GM23338 (cell line): ENCODE results near the gene SPATC1L. TPM values are rescaled to one million over a fixed set of nuclear protein-coding genes. Genes with fewer than 3 reads are reported as not detected.

Experiments used
- ATAC-seq: fragments of 200-7000 bp; cut with Tn5 transposase; 3 replicates; pipeline ENCODE4 v1.9.1; 2020
- DNase-seq: peaks from one replicate; pipeline ENCODE4 v3.0.0-alpha.2; 2015; ENCODE audit warnings: low spot score
- H2AFZ ChIP-seq: fragments of 200-600 bp; sonication (generic); 2 replicates; pipeline ENCODE4 v1.8.0; 2016; ENCODE audit warnings: antibody characterized with exemption, mild to moderate bottlenecking, moderate library complexity
- H3F3A ChIP-seq: fragments of 200-600 bp; sonication (generic); replicated peaks from 2 replicates; pipeline ENCODE4 v1.8.0; 2017; ENCODE audit warnings: antibody characterized with exemption, mixed run types, low read depth
- H3K27ac ChIP-seq: fragments of 200-600 bp; sonication (generic); 2 replicates; pipeline ENCODE4 v1.6.1; 2016; ENCODE audit warnings: low read depth
- H3K27me3 ChIP-seq: fragments of 200-600 bp; sonication (generic); 2 replicates; pipeline ENCODE4 v1.8.0; 2016; ENCODE audit warnings: mild to moderate bottlenecking, mixed run types, moderate library complexity; ENCODE audit not compliant: insufficient read depth
- H3K36me3 ChIP-seq: fragments of 200-600 bp; sonication (generic); 2 replicates; pipeline ENCODE4 v1.8.0; 2016; ENCODE audit warnings: mild to moderate bottlenecking; ENCODE audit not compliant: insufficient read depth
- H3K4me1 ChIP-seq: fragments of 200-600 bp; sonication (generic); 2 replicates; pipeline ENCODE4 v1.8.0; 2016; ENCODE audit warnings: mild to moderate bottlenecking, moderate library complexity; ENCODE audit not compliant: insufficient read depth
- H3K4me2 ChIP-seq: fragments of 200-600 bp; sonication (generic); 2 replicates; pipeline ENCODE4 v1.7.1; 2017; ENCODE audit warnings: mixed run types
- H3K4me3 ChIP-seq: fragments of 200-600 bp; sonication (generic); 2 replicates; pipeline ENCODE4 v1.6.1; 2016; ENCODE audit warnings: mixed run types
- H3K79me2 ChIP-seq: fragments of 200-600 bp; sonication (generic); replicated peaks from 2 replicates; pipeline ENCODE4 v1.8.0; 2017; ENCODE audit warnings: mild to moderate bottlenecking; ENCODE audit not compliant: insufficient read depth
- H3K9me2 ChIP-seq: fragments of 200-600 bp; sonication (generic); 2 replicates; pipeline ENCODE4 v1.8.0; 2017; ENCODE audit not compliant: insufficient read depth
- H4K20me1 ChIP-seq: fragments of 200-600 bp; sonication (generic); replicated peaks from 2 replicates; pipeline ENCODE4 v1.8.0; 2017; ENCODE audit warnings: mild to moderate bottlenecking; ENCODE audit not compliant: insufficient read depth
- H3K27ac Mint-ChIP-seq: 2 replicates; pipeline ENCODE4 v1.8.0; 2020; ENCODE audit warnings: inconsistent platforms, mild to moderate bottlenecking, moderate library complexity, mixed read lengths
- H3K27me3 Mint-ChIP-seq: 3 replicates; pipeline ENCODE4 v1.8.0; 2022; ENCODE audit warnings: low read depth, mild to moderate bottlenecking, moderate library complexity, mixed read lengths, inconsistent platforms; ENCODE audit not compliant: insufficient read depth, poor library complexity
- H3K36me3 Mint-ChIP-seq: 3 replicates; pipeline ENCODE4 v1.8.0; 2021; ENCODE audit warnings: low read depth, mild to moderate bottlenecking, inconsistent platforms, moderate library complexity, mixed read lengths
- H3K4me1 Mint-ChIP-seq: 3 replicates; pipeline ENCODE4 v1.8.0; 2020; ENCODE audit warnings: mild to moderate bottlenecking, inconsistent platforms, mixed read lengths
- H3K4me3 Mint-ChIP-seq: 3 replicates; pipeline ENCODE4 v1.8.0; 2021; ENCODE audit warnings: moderate library complexity, mild to moderate bottlenecking, inconsistent platforms, mixed read lengths
- H3K9me3 Mint-ChIP-seq: 3 replicates; pipeline ENCODE4 v1.8.0; 2020; ENCODE audit warnings: moderate library complexity, mild to moderate bottlenecking, inconsistent platforms, mixed read lengths
- CREB1 ChIP-seq: fragments of 250-450 bp; sonication (Bioruptor Pico); IDR thresholded peaks from 2 replicates; pipeline ENCODE4 v1.5.0; 2020; ENCODE audit warnings: low read depth, mild to moderate bottlenecking, moderate library complexity
- EZH2 ChIP-seq: fragments of 200-600 bp; sonication (generic); IDR thresholded peaks from one replicate; pipeline ENCODE4 v1.8.0; 2017; ENCODE audit warnings: antibody characterized with exemption, mild to moderate bottlenecking, low read depth; ENCODE audit not compliant: unreplicated experiment
- EZH2phosphoT487 ChIP-seq: fragments of 200-600 bp; sonication (generic); IDR thresholded peaks from one replicate; pipeline ENCODE4 v1.8.1; 2018; ENCODE audit warnings: antibody characterized with exemption; ENCODE audit not compliant: unreplicated experiment
- JUNB ChIP-seq: IDR thresholded peaks from one replicate; pipeline ENCODE4 v1.6.1; 2016; ENCODE audit warnings: antibody characterized with exemption; ENCODE audit not compliant: unreplicated experiment
- NANOG ChIP-seq: IDR thresholded peaks from 2 replicates; pipeline ENCODE4 v1.6.1; 2016; ENCODE audit warnings: antibody characterized with exemption, borderline replicate concordance
- POLR2AphosphoS5 ChIP-seq: IDR thresholded peaks from 2 replicates; pipeline ENCODE4 v1.6.1; 2016; ENCODE audit warnings: antibody characterized with exemption, low read depth
- STAT1 ChIP-seq: IDR thresholded peaks from one replicate; pipeline ENCODE4 v1.6.1; 2016; ENCODE audit warnings: antibody characterized with exemption; ENCODE audit not compliant: unreplicated experiment
- ZNF114 ChIP-seq: fragments of 250-450 bp; sonication (Bioruptor Pico); IDR thresholded peaks from 2 replicates; pipeline ENCODE4 v1.5.0; 2020; ENCODE audit warnings: mild to moderate bottlenecking, moderate library complexity
- ZNF331 ChIP-seq: fragments of 250-450 bp; sonication (Bioruptor Pico); IDR thresholded peaks from 2 replicates; pipeline ENCODE4 v1.5.0; 2020; ENCODE audit warnings: low read depth, mild to moderate bottlenecking, moderate library complexity
- polyA plus RNA-seq: library from polyadenylated mRNA; unstranded; fragments of >200 nt; fragmentation: Nextera tagmentation; extraction: Ambion mirVana; gene quantifications from 2 replicates; pipeline ENCODE4 v1.2.1, GENCODE V29; 2016
- total RNA-seq: library from RNA; depleted of rRNA; stranded (reverse); fragments of >200 nt; shearing (Covaris generic); gene quantifications from 2 replicates; pipeline ENCODE4 v1.2.3, GENCODE V29; 2014
- TF ChIP-seq, protein P1 (sequence below): fragments of 250-450 bp; sonication (Bioruptor Pico); IDR thresholded peaks from 2 replicates; pipeline ENCODE4 v1.5.0; 2020; ENCODE audit warnings: mild to moderate bottlenecking, moderate library complexity
- TF ChIP-seq, protein P2 (sequence below), 2 experiments: fragments of 200-600 bp in 1 of 2; sonication (generic) in 1 of 2; conservative IDR thresholded peaks; 2 replicates each; pipeline versions ENCODE4 v1.5.1 to v1.6.1; 2016 to 2017; ENCODE audit warnings: antibody characterized with exemption in 2 of 2, low read depth in 2 of 2, mild to moderate bottlenecking in 2 of 2, moderate library complexity in 1 of 2
- TF ChIP-seq, protein P3 (sequence below): IDR thresholded peaks from one replicate; pipeline ENCODE4 v1.6.1; 2018; ENCODE audit warnings: antibody characterized with exemption; ENCODE audit not compliant: unreplicated experiment
- TF ChIP-seq, protein P4 (sequence below): IDR thresholded peaks from 2 replicates; pipeline ENCODE4 v1.6.1; 2016; ENCODE audit warnings: antibody characterized with exemption

The SPATC1L gene
- total and polyA plus RNA-seq, 2 experiments from 2014 or later, result 37.6 to 70.2 TPM

DNA sequence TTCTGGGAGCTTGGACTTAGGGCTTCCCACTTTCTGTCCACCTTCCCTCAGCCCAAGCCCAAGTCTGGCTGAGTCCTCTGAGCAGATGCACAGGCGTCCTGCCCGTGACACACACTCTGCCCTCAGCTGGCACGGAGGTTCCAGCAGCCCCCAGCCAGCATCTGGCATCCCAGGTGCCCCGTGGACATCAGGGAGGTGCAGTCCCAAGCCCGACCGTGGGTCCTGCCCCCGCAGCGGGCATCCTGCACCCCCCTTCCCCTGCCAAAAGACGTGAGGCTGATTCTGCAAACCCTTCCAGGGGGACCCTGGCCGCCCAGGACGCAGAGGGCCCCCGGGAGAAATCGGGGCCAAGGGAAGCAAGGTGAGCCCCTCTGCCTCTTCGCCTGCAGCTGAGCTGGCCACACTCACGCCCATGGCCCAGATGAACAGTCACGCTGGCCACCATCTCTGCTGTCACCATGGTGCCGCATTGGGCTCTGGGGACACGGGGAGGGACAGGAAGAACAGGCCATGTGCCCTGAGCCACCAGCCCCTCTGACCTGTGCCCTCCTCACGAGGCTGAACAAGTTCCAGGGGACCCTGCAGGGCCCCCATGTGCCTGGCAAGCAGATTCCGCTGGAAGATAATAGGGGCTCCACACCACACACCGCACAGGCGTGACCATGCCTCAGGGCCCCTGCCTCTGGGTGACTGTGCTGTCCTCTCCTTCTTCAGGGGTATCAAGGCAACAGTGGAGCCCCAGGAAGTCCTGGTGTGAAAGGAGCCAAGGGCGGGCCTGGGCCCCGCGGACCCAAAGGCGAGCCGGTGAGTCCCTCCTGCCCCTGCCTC, 65.7 kb downstream of the SPATC1L start:
- TF ChIP-seq ZNF331 (no peak), EZH2 (no peak), JUNB (no peak), STAT1 (no peak), EZH2phosphoT487 (no peak), NANOG (no peak), POLR2AphosphoS5 (no peak), CREB1 (CRISPR knock-in tag) (no peak), ZNF114 (CRISPR knock-in tag) (no peak)
- TF ChIP-seq, protein P1, sequence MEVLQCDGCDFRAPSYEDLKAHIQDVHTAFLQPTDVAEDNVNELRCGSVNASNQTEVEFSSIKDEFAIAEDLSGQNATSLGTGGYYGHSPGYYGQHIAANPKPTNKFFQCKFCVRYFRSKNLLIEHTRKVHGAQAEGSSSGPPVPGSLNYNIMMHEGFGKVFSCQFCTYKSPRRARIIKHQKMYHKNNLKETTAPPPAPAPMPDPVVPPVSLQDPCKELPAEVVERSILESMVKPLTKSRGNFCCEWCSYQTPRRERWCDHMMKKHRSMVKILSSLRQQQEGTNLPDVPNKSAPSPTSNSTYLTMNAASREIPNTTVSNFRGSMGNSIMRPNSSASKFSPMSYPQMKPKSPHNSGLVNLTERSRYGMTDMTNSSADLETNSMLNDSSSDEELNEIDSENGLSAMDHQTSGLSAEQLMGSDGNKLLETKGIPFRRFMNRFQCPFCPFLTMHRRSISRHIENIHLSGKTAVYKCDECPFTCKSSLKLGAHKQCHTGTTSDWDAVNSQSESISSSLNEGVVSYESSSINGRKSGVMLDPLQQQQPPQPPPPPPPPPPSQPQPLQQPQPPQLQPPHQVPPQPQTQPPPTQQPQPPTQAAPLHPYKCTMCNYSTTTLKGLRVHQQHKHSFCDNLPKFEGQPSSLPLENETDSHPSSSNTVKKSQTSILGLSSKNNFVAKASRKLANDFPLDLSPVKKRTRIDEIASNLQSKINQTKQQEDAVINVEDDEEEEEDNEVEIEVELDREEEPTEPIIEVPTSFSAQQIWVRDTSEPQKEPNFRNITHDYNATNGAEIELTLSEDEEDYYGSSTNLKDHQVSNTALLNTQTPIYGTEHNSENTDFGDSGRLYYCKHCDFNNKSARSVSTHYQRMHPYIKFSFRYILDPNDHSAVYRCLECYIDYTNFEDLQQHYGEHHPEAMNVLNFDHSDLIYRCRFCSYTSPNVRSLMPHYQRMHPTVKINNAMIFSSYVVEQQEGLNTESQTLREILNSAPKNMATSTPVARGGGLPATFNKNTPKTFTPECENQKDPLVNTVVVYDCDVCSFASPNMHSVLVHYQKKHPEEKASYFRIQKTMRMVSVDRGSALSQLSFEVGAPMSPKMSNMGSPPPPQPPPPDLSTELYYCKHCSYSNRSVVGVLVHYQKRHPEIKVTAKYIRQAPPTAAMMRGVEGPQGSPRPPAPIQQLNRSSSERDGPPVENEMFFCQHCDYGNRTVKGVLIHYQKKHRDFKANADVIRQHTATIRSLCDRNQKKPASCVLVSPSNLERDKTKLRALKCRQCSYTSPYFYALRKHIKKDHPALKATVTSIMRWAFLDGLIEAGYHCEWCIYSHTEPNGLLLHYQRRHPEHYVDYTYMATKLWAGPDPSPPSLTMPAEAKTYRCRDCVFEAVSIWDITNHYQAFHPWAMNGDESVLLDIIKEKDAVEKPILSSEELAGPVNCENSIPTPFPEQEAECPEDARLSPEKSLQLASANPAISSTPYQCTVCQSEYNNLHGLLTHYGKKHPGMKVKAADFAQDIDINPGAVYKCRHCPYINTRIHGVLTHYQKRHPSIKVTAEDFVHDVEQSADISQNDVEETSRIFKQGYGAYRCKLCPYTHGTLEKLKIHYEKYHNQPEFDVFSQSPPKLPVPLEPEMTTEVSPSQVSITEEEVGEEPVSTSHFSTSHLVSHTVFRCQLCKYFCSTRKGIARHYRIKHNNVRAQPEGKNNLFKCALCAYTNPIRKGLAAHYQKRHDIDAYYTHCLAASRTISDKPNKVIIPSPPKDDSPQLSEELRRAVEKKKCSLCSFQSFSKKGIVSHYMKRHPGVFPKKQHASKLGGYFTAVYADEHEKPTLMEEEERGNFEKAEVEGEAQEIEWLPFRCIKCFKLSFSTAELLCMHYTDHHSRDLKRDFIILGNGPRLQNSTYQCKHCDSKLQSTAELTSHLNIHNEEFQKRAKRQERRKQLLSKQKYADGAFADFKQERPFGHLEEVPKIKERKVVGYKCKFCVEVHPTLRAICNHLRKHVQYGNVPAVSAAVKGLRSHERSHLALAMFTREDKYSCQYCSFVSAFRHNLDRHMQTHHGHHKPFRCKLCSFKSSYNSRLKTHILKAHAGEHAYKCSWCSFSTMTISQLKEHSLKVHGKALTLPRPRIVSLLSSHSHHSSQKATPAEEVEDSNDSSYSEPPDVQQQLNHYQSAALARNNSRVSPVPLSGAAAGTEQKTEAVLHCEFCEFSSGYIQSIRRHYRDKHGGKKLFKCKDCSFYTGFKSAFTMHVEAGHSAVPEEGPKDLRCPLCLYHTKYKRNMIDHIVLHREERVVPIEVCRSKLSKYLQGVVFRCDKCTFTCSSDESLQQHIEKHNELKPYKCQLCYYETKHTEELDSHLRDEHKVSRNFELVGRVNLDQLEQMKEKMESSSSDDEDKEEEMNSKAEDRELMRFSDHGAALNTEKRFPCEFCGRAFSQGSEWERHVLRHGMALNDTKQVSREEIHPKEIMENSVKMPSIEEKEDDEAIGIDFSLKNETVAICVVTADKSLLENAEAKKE (CRISPR knock-in tag), result no peak
- TF ChIP-seq, protein P2, sequence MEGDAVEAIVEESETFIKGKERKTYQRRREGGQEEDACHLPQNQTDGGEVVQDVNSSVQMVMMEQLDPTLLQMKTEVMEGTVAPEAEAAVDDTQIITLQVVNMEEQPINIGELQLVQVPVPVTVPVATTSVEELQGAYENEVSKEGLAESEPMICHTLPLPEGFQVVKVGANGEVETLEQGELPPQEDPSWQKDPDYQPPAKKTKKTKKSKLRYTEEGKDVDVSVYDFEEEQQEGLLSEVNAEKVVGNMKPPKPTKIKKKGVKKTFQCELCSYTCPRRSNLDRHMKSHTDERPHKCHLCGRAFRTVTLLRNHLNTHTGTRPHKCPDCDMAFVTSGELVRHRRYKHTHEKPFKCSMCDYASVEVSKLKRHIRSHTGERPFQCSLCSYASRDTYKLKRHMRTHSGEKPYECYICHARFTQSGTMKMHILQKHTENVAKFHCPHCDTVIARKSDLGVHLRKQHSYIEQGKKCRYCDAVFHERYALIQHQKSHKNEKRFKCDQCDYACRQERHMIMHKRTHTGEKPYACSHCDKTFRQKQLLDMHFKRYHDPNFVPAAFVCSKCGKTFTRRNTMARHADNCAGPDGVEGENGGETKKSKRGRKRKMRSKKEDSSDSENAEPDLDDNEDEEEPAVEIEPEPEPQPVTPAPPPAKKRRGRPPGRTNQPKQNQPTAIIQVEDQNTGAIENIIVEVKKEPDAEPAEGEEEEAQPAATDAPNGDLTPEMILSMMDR (conservative IDR thresholded peaks at IDR 0.05; ENCODE audit: low read depth in 2 of 2), result no peak
- TF ChIP-seq, protein P3, sequence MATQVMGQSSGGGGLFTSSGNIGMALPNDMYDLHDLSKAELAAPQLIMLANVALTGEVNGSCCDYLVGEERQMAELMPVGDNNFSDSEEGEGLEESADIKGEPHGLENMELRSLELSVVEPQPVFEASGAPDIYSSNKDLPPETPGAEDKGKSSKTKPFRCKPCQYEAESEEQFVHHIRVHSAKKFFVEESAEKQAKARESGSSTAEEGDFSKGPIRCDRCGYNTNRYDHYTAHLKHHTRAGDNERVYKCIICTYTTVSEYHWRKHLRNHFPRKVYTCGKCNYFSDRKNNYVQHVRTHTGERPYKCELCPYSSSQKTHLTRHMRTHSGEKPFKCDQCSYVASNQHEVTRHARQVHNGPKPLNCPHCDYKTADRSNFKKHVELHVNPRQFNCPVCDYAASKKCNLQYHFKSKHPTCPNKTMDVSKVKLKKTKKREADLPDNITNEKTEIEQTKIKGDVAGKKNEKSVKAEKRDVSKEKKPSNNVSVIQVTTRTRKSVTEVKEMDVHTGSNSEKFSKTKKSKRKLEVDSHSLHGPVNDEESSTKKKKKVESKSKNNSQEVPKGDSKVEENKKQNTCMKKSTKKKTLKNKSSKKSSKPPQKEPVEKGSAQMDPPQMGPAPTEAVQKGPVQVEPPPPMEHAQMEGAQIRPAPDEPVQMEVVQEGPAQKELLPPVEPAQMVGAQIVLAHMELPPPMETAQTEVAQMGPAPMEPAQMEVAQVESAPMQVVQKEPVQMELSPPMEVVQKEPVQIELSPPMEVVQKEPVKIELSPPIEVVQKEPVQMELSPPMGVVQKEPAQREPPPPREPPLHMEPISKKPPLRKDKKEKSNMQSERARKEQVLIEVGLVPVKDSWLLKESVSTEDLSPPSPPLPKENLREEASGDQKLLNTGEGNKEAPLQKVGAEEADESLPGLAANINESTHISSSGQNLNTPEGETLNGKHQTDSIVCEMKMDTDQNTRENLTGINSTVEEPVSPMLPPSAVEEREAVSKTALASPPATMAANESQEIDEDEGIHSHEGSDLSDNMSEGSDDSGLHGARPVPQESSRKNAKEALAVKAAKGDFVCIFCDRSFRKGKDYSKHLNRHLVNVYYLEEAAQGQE, result no peak
- TF ChIP-seq, protein P4, sequence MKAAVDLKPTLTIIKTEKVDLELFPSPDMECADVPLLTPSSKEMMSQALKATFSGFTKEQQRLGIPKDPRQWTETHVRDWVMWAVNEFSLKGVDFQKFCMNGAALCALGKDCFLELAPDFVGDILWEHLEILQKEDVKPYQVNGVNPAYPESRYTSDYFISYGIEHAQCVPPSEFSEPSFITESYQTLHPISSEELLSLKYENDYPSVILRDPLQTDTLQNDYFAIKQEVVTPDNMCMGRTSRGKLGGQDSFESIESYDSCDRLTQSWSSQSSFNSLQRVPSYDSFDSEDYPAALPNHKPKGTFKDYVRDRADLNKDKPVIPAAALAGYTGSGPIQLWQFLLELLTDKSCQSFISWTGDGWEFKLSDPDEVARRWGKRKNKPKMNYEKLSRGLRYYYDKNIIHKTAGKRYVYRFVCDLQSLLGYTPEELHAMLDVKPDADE, result no peak
- Histone ChIP-seq H3K27ac (no peak overlapping the region), H2AFZ (no peak overlapping the region), H3K79me2 (no peaks in the 10 kb centered on the region), H3K36me3 (peaks cover 15% of the 10 kb centered on the region), H3K27me3 (no peaks in the 10 kb centered on the region), H3F3A (no peaks in the 10 kb centered on the region), H3K4me1 (no peaks in the 10 kb centered on the region), H3K9me2 (no peaks in the 10 kb centered on the region), H3K4me2 (no peak overlapping the region), H4K20me1 (no peaks in the 10 kb centered on the region), H3K4me3 (no peak overlapping the region)
- ATAC-seq (no peak), DNase-seq (no peak)
- Mint-ChIP-seq H3K27ac (no peak overlapping the region), H3K36me3 (peaks cover 29% of the 10 kb centered on the region), H3K27me3 (peaks cover 2% of the 10 kb centered on the region), H3K4me1 (no peaks in the 10 kb centered on the region), H3K9me3 (0 out of 3 replicates have a peak, but pooled peaks cover 6% of the 10 kb centered on the region), H3K4me3 (no peak overlapping the region)
